ENCODE data around the gene AGGF1. TPM values are rescaled to one million over a fixed set of nuclear protein-coding genes. Genes with fewer than 3 reads are reported as not detected.
"Not testable (repeated sequence)": the region's sequence is repeated elsewhere in the genome, so short reads cannot be mapped to it uniquely, and the experiment has no call there.

Gene AGGF1
- polyA plus RNA-seq, 2 donors, result 5.9 to 7.6 TPM

DNA sequence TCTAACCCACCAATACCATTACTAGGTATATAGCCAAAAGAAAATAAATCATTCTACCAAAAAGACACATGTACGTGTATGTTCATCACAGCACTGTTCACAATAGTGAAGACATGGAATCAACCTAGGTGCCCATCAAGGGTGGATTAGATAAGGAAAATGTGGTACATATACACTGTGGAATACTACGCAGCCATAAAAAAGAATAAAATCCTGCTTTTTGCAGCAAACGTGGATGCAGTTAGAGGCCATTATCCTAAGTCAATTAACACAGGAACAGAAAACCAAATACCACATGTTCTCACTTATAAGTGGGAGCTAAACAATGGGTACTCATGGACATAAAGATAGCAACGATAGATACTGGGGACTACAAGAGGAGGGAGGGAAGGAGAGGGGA is 32.0 kb upstream of the AGGF1 start:
- not testable (repeated sequence) for H3K27ac ChIP-seq (ENCODE audit: low read depth in 2 of 2, low read length in 1 of 2); H3K27me3 ChIP-seq (ENCODE audit: control insufficient read depth in 1 of 2, insufficient read depth in 2 of 2, low read length in 2 of 2); H3K9me3 ChIP-seq (ENCODE audit: control insufficient read depth in 2 of 2, insufficient read depth in 1 of 2, low read depth in 1 of 2, low read length in 1 of 2); H3K4me1 ChIP-seq (ENCODE audit: control insufficient read depth in 2 of 2, insufficient read depth in 2 of 2, low read length in 1 of 2); H3K4me3 ChIP-seq (ENCODE audit: low read depth in 1 of 2, low read length in 2 of 2); H3K36me3 ChIP-seq (ENCODE audit: control insufficient read depth in 2 of 2, insufficient read depth in 2 of 2, low read length in 1 of 2)
- 83 to 91% methylated on average over 4 of the region's 4 CpGs for WGBS, 2 donors

- Histone ChIP-seq H3K4me3 (ENCODE audit: low read depth in 1 of 2, low read length in 2 of 2) (no peak overlapping the region), H3K4me1 (ENCODE audit: control insufficient read depth in 2 of 2, insufficient read depth in 2 of 2, low read length in 1 of 2) (no peaks in the 10 kb centered on the region), H3K27me3 (ENCODE audit: control insufficient read depth in 1 of 2, insufficient read depth in 2 of 2, low read length in 2 of 2) (peaks cover 0 to 2% of the 10 kb centered on the region in 2 donors), H3K27ac (ENCODE audit: low read depth in 2 of 2, low read length in 1 of 2) (no peak overlapping the region), H3K9me3 (ENCODE audit: control insufficient read depth in 2 of 2, insufficient read depth in 1 of 2, low read depth in 1 of 2, low read length in 1 of 2) (no peaks in the 10 kb centered on the region), H3K36me3 (ENCODE audit: control insufficient read depth in 2 of 2, insufficient read depth in 2 of 2, low read length in 1 of 2) (no peaks in the 10 kb centered on the region)
- 57 to 62% methylated on average over 2 of the region's 2 CpGs for WGBS, 2 donors
Measured at GRCh38 chr5:76999451-76999850, 30.8 kb upstream of the AGGF1 start.

GRCh38 chr5:77003246-77003645 is 27.0 kb upstream of the AGGF1 start:
- WGBS, 2 donors, result 56 to 73% methylated on average over 1 of the region's 1 CpG
- Histone ChIP-seq H3K36me3 (ENCODE audit: control insufficient read depth in 2 of 2, insufficient read depth in 2 of 2, low read length in 1 of 2) (no peaks in the 10 kb centered on the region), H3K27ac (ENCODE audit: low read depth in 2 of 2, low read length in 1 of 2) (no peak overlapping the region), H3K4me1 (ENCODE audit: control insufficient read depth in 2 of 2, insufficient read depth in 2 of 2, low read length in 1 of 2) (no peaks in the 10 kb centered on the region), H3K9me3 (ENCODE audit: control insufficient read depth in 2 of 2, insufficient read depth in 1 of 2, low read depth in 1 of 2, low read length in 1 of 2) (no peaks in the 10 kb centered on the region), H3K27me3 (ENCODE audit: control insufficient read depth in 1 of 2, insufficient read depth in 2 of 2, low read length in 2 of 2) (peaks cover 3% of the 10 kb centered on the region in 2 donors), H3K4me3 (ENCODE audit: low read depth in 1 of 2, low read length in 2 of 2) (no peak overlapping the region)

DNA sequence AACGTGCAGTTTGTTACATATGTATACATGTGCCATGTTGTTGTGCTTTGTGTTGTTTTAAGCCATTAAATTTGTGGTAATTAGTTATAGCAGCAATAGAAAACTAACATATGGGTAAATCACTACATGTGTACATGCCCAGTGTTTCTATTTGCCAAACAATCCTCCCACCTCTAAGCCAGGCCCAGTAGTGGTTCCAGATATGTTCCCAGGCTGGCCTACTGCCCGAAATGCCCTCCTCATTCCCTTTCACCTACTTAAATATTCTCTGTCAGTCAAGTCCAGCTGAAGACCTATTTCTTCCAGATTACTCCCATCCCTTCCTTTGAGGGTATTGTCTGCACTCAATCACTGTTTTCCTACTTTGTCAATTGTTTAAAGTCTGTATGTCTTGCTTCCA is 24.1 kb upstream of the AGGF1 start:
- 76 to 79% methylated on average over 2 of the region's 2 CpGs for WGBS, 2 donors
- Histone ChIP-seq H3K36me3 (ENCODE audit: control insufficient read depth in 2 of 2, insufficient read depth in 2 of 2, low read length in 1 of 2) (no peaks in the 10 kb centered on the region), H3K9me3 (ENCODE audit: control insufficient read depth in 2 of 2, insufficient read depth in 1 of 2, low read depth in 1 of 2, low read length in 1 of 2) (no peaks in the 10 kb centered on the region), H3K4me1 (ENCODE audit: control insufficient read depth in 2 of 2, insufficient read depth in 2 of 2, low read length in 1 of 2) (no peaks in the 10 kb centered on the region), H3K4me3 (ENCODE audit: low read depth in 1 of 2, low read length in 2 of 2) (no peak overlapping the region), H3K27ac (ENCODE audit: low read depth in 2 of 2, low read length in 1 of 2) (no peak overlapping the region), H3K27me3 (ENCODE audit: control insufficient read depth in 1 of 2, insufficient read depth in 2 of 2, low read length in 2 of 2) (peaks cover 3% of the 10 kb centered on the region in 2 donors)

- H3K9me3 ChIP-seq (ENCODE audit: control insufficient read depth in 2 of 2, insufficient read depth in 1 of 2, low read depth in 1 of 2, low read length in 1 of 2), result no peaks in the 10 kb centered on the region
- no peak overlapping the region for H3K4me3 ChIP-seq (ENCODE audit: low read depth in 1 of 2, low read length in 2 of 2)
- H3K27ac ChIP-seq (ENCODE audit: low read depth in 2 of 2, low read length in 1 of 2), result no peak overlapping the region
- WGBS, 2 donors, result 45 to 62% methylated on average over 3 of the region's 3 CpGs
- H3K27me3 ChIP-seq (ENCODE audit: control insufficient read depth in 1 of 2, insufficient read depth in 2 of 2, low read length in 2 of 2), result peaks cover 3% of the 10 kb centered on the region in 2 donors
- no peaks in the 10 kb centered on the region for H3K36me3 ChIP-seq (ENCODE audit: control insufficient read depth in 2 of 2, insufficient read depth in 2 of 2, low read length in 1 of 2)
- H3K4me1 ChIP-seq (ENCODE audit: control insufficient read depth in 2 of 2, insufficient read depth in 2 of 2, low read length in 1 of 2), result no peaks in the 10 kb centered on the region
Measured at GRCh38 chr5:77008413-77008812, 21.8 kb upstream of the AGGF1 start.

- H3K4me1 ChIP-seq (ENCODE audit: control insufficient read depth in 2 of 2, insufficient read depth in 2 of 2, low read length in 1 of 2), result no peaks in the 10 kb centered on the region
- H3K4me3 ChIP-seq (ENCODE audit: low read depth in 1 of 2, low read length in 2 of 2), result no peak overlapping the region
- peaks cover 0 to 3% of the 10 kb centered on the region in 2 donors for H3K27me3 ChIP-seq (ENCODE audit: control insufficient read depth in 1 of 2, insufficient read depth in 2 of 2, low read length in 2 of 2)
- H3K27ac ChIP-seq (ENCODE audit: low read depth in 2 of 2, low read length in 1 of 2), result no peak overlapping the region
- no peaks in the 10 kb centered on the region for H3K9me3 ChIP-seq (ENCODE audit: control insufficient read depth in 2 of 2, insufficient read depth in 1 of 2, low read depth in 1 of 2, low read length in 1 of 2)
- H3K36me3 ChIP-seq (ENCODE audit: control insufficient read depth in 2 of 2, insufficient read depth in 2 of 2, low read length in 1 of 2), result no peaks in the 10 kb centered on the region
- 74 to 83% methylated on average over 5 of the region's 5 CpGs for WGBS, 2 donors
Measured at GRCh38 chr5:77010243-77010642, 20.0 kb upstream of the AGGF1 start.

GRCh38 chr5:77011498-77011897 is 18.7 kb upstream of the AGGF1 start:
- peaks cover 0 to 3% of the 10 kb centered on the region in 2 donors for H3K27me3 ChIP-seq (ENCODE audit: control insufficient read depth in 1 of 2, insufficient read depth in 2 of 2, low read length in 2 of 2)
- H3K27ac ChIP-seq (ENCODE audit: low read depth in 2 of 2, low read length in 1 of 2), result no peak overlapping the region
- WGBS, 2 donors, result 78 to 86% methylated on average over 5 of the region's 5 CpGs
- no peak overlapping the region for H3K4me3 ChIP-seq (ENCODE audit: low read depth in 1 of 2, low read length in 2 of 2)
- no peaks in the 10 kb centered on the region for H3K36me3 ChIP-seq (ENCODE audit: control insufficient read depth in 2 of 2, insufficient read depth in 2 of 2, low read length in 1 of 2)
- H3K9me3 ChIP-seq (ENCODE audit: control insufficient read depth in 2 of 2, insufficient read depth in 1 of 2, low read depth in 1 of 2, low read length in 1 of 2), result no peaks in the 10 kb centered on the region
- H3K4me1 ChIP-seq (ENCODE audit: control insufficient read depth in 2 of 2, insufficient read depth in 2 of 2, low read length in 1 of 2), result no peaks in the 10 kb centered on the region

DNA sequence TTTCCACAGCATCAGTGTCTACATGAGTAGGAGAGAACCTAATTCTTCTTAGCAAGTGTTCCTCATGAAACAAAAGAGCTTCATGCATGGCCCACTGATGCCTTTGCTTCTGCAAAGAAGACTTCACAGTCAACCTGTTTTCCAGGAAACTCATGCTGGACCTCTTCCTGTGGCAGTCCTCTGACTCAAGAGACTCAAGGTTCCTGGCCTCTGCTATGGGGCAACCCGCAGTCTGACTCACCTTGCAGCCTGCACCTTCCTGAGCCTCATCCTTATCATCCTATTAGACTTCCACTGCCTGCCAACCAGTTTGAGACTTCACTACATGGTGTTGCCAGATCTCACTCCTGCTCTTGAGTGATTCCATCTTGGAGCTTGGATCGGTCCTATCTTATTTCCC is 17.6 kb upstream of the AGGF1 start:
- WGBS, 2 donors, result 86 to 87% methylated on average over 2 of the region's 2 CpGs
- H3K4me3 ChIP-seq (ENCODE audit: low read depth in 1 of 2, low read length in 2 of 2), result no peak overlapping the region
- no peaks in the 10 kb centered on the region for H3K9me3 ChIP-seq (ENCODE audit: control insufficient read depth in 2 of 2, insufficient read depth in 1 of 2, low read depth in 1 of 2, low read length in 1 of 2)
- H3K27ac ChIP-seq (ENCODE audit: low read depth in 2 of 2, low read length in 1 of 2), result no peak overlapping the region
- no peaks in the 10 kb centered on the region for H3K36me3 ChIP-seq (ENCODE audit: control insufficient read depth in 2 of 2, insufficient read depth in 2 of 2, low read length in 1 of 2)
- H3K27me3 ChIP-seq (ENCODE audit: control insufficient read depth in 1 of 2, insufficient read depth in 2 of 2, low read length in 2 of 2), result peaks cover 0 to 3% of the 10 kb centered on the region in 2 donors
- H3K4me1 ChIP-seq (ENCODE audit: control insufficient read depth in 2 of 2, insufficient read depth in 2 of 2, low read length in 1 of 2), result no peaks in the 10 kb centered on the region

- H3K4me1 ChIP-seq (ENCODE audit: control insufficient read depth in 2 of 2, insufficient read depth in 2 of 2, low read length in 1 of 2), result no peaks in the 10 kb centered on the region
- no peaks in the 10 kb centered on the region for H3K9me3 ChIP-seq (ENCODE audit: control insufficient read depth in 2 of 2, insufficient read depth in 1 of 2, low read depth in 1 of 2, low read length in 1 of 2)
- H3K36me3 ChIP-seq (ENCODE audit: control insufficient read depth in 2 of 2, insufficient read depth in 2 of 2, low read length in 1 of 2), result no peaks in the 10 kb centered on the region
- 27 to 35% methylated on average over 3 of the region's 3 CpGs for whole genome bisulfite sequencing, 2 donors
- no peak overlapping the region for H3K4me3 ChIP-seq (ENCODE audit: low read depth in 1 of 2, low read length in 2 of 2)
- H3K27me3 ChIP-seq (ENCODE audit: control insufficient read depth in 1 of 2, insufficient read depth in 2 of 2, low read length in 2 of 2), result no peaks in the 10 kb centered on the region
- no peak overlapping the region for H3K27ac ChIP-seq (ENCODE audit: low read depth in 2 of 2, low read length in 1 of 2)
Measured at GRCh38 chr5:77015938-77016569, 14.2 kb upstream of the AGGF1 start.

DNA sequence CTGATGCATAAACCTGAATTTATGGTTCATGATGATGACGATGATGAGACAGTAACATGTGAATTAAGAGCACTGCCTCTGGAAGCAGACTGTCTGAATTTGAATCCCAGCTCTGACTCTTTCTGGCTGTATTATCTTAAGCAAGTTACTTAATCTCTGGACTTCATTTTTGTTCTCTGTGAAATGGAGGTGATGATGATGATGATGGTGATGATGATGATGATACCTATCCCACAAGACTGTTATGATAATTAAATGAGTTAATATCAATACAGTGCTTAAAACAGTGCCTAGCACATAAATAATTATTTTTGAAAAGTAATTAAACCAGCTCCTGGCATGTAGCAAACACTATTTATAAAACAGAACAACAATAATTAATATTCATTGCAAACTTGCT is 13.2 kb upstream of the AGGF1 start:
- WGBS, 2 donors, result 91% methylated on average over 1 of the region's 1 CpG

More for the DNA sequence above, 13.2 kb upstream of the AGGF1 start:
- no peaks in the 10 kb centered on the region for H3K4me1 ChIP-seq (ENCODE audit: control insufficient read depth in 2 of 2, insufficient read depth in 2 of 2, low read length in 1 of 2)
- no peak overlapping the region for H3K4me3 ChIP-seq (ENCODE audit: low read depth in 1 of 2, low read length in 2 of 2)
- H3K27me3 ChIP-seq (ENCODE audit: control insufficient read depth in 1 of 2, insufficient read depth in 2 of 2, low read length in 2 of 2), result no peaks in the 10 kb centered on the region
- H3K36me3 ChIP-seq (ENCODE audit: control insufficient read depth in 2 of 2, insufficient read depth in 2 of 2, low read length in 1 of 2), result no peaks in the 10 kb centered on the region
- H3K27ac ChIP-seq (ENCODE audit: low read depth in 2 of 2, low read length in 1 of 2), result no peak overlapping the region
- H3K9me3 ChIP-seq (ENCODE audit: control insufficient read depth in 2 of 2, insufficient read depth in 1 of 2, low read depth in 1 of 2, low read length in 1 of 2), result no peaks in the 10 kb centered on the region
